Duodenal mucosa (tissue), 2 donors: ENCODE measurements around the gene NOL12.

Source experiments
- H3K27ac ChIP-seq: one replicate; pipeline ENCODE4 v1.7.0; 2013; ENCODE audit warnings: low read depth, low read length
- H3K27me3 ChIP-seq, 2 donors: one replicate each; pipeline ENCODE4 v1.7.0; 2013; ENCODE audit warnings: low read length in 2 of 2, control low read depth in 1 of 2; ENCODE audit not compliant: insufficient read depth in 2 of 2, control insufficient read depth in 1 of 2
- H3K36me3 ChIP-seq, 2 donors: one replicate each; pipeline ENCODE4 v1.7.0; 2013; ENCODE audit warnings: low read length in 2 of 2, control low read depth in 1 of 2; ENCODE audit not compliant: insufficient read depth in 2 of 2, control insufficient read depth in 1 of 2
- H3K4me1 ChIP-seq, 2 donors: one replicate each; pipeline ENCODE4 v1.7.0; 2013; ENCODE audit warnings: low read length in 2 of 2, control low read depth in 1 of 2; ENCODE audit not compliant: insufficient read depth in 2 of 2, control insufficient read depth in 1 of 2
- H3K4me3 ChIP-seq, 2 donors: one replicate each; pipeline ENCODE4 v1.7.0; 2013; ENCODE audit warnings: low read length in 2 of 2, low read depth in 1 of 2
- H3K9ac ChIP-seq, 2 donors: one replicate each; pipeline ENCODE4 v1.7.0; 2013; ENCODE audit warnings: low read length in 2 of 2, low read depth in 1 of 2
- H3K9me3 ChIP-seq, 2 donors: one replicate each; pipeline ENCODE4 v1.7.0; 2013; ENCODE audit warnings: low read length in 2 of 2, control low read depth in 1 of 2; ENCODE audit not compliant: control insufficient read depth in 1 of 2

The NOL12 gene

GRCh38 chr22:37697538-37697835 is 11.3 kb downstream of the NOL12 start:
- no peak overlapping the region for H3K4me3 ChIP-seq
- H3K9me3 ChIP-seq, result no peaks in the 10 kb centered on the region
- H3K4me1 ChIP-seq, result peaks cover 5 to 6% of the 10 kb centered on the region in 2 donors
- no peak overlapping the region for H3K9ac ChIP-seq
- no peak overlapping the region for H3K27ac ChIP-seq
- H3K36me3 ChIP-seq, result peaks cover 8 to 25% of the 10 kb centered on the region in 2 donors
- H3K27me3 ChIP-seq, result no peaks in the 10 kb centered on the region

DNA sequence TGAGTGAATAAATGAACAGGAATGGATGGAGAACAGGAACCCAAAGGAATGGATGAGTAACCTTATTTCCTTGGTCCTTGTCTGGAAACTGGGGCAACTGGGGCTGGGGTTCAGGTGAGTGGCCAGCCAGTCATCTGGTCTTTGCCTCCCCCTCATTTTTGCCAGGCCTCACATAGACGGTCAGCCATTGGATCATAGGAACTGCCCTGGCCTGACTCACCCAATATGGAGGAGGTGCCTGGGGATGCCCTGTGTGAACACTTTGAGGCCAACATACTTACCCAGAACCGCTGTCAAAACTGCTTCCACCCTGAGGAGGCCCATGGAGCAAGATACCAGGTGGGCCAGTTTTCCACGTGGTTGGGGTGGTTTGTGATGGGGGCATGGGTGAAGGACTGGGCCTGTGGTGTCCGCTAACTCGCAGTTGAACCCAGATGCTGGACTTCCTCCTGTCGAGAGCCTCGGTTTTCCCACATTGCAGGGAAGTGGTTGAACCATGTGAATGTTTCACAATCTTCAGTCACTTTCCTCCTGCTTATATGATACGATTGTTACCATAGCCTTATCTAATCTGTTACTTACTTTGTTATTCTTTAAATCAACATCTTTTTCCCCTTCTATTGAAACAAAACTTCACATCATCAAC is 15.1 kb downstream of the NOL12 start:
- H3K27ac ChIP-seq, result no peak overlapping the region
- peaks cover 0 to under 1% of the 10 kb centered on the region in 2 donors for H3K4me1 ChIP-seq
- no peaks in the 10 kb centered on the region for H3K27me3 ChIP-seq
- no peaks in the 10 kb centered on the region for H3K9me3 ChIP-seq
- no peak overlapping the region for H3K9ac ChIP-seq
- H3K4me3 ChIP-seq, result no peak overlapping the region
- no peaks in the 10 kb centered on the region for H3K36me3 ChIP-seq

- no peak overlapping the region for H3K9ac ChIP-seq
- no peaks in the 10 kb centered on the region for H3K36me3 ChIP-seq
- H3K27ac ChIP-seq, result no peak overlapping the region
- no peaks in the 10 kb centered on the region for H3K27me3 ChIP-seq
- H3K4me1 ChIP-seq, result no peaks in the 10 kb centered on the region
- no peak overlapping the region for H3K4me3 ChIP-seq
- H3K9me3 ChIP-seq, result no peaks in the 10 kb centered on the region
Measured at GRCh38 chr22:37703906-37704305, 17.8 kb downstream of the NOL12 start.

DNA sequence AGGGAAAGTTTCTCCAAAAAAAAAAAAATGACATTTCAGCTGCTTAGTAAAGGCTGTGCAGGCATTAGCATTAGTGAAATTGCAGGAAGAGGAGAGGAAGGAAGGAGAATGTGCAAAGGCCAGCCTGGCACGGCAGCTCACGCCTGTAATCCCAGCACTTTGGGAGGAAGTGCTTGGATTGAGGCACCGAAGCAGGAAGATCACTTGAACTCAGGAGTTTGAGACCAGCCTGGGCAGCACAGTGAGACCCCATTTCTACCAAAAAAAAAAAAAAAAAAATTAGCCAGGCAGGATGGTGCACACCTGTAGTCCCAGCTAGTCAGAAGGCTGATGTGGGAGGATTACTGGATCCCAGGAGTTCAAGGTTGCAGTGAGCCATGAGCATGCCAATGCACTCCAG is 18.5 kb downstream of the NOL12 start:
- no peaks in the 10 kb centered on the region for H3K27me3 ChIP-seq
- no peak overlapping the region for H3K9ac ChIP-seq
- no peaks in the 10 kb centered on the region for H3K36me3 ChIP-seq
- no peak overlapping the region for H3K27ac ChIP-seq
- no peak overlapping the region for H3K4me3 ChIP-seq
- no peaks in the 10 kb centered on the region for H3K4me1 ChIP-seq
- H3K9me3 ChIP-seq, result no peaks in the 10 kb centered on the region

GRCh38 chr22:37705205-37705604 is 19.1 kb downstream of the NOL12 start:
- Histone ChIP-seq H3K36me3 (no peaks in the 10 kb centered on the region), H3K9ac (no peak overlapping the region), H3K27ac (no peak overlapping the region), H3K9me3 (no peaks in the 10 kb centered on the region), H3K27me3 (no peaks in the 10 kb centered on the region), H3K4me1 (no peaks in the 10 kb centered on the region), H3K4me3 (no peak overlapping the region)

- H3K9ac ChIP-seq, result no peak overlapping the region
- no peak overlapping the region for H3K4me3 ChIP-seq
- no peaks in the 10 kb centered on the region for H3K4me1 ChIP-seq
- H3K27ac ChIP-seq, result no peak overlapping the region
- H3K27me3 ChIP-seq, result no peaks in the 10 kb centered on the region
- no peaks in the 10 kb centered on the region for H3K9me3 ChIP-seq
- no peaks in the 10 kb centered on the region for H3K36me3 ChIP-seq
Measured at GRCh38 chr22:37708580-37709444, 22.7 kb downstream of the NOL12 start.

- Histone ChIP-seq H3K9me3 (no peaks in the 10 kb centered on the region), H3K4me1 (no peaks in the 10 kb centered on the region), H3K27ac (no peak overlapping the region), H3K36me3 (no peaks in the 10 kb centered on the region), H3K27me3 (no peaks in the 10 kb centered on the region), H3K4me3 (no peak overlapping the region), H3K9ac (no peak overlapping the region)
Measured at GRCh38 chr22:37709445-37709765, 23.3 kb downstream of the NOL12 start.

DNA sequence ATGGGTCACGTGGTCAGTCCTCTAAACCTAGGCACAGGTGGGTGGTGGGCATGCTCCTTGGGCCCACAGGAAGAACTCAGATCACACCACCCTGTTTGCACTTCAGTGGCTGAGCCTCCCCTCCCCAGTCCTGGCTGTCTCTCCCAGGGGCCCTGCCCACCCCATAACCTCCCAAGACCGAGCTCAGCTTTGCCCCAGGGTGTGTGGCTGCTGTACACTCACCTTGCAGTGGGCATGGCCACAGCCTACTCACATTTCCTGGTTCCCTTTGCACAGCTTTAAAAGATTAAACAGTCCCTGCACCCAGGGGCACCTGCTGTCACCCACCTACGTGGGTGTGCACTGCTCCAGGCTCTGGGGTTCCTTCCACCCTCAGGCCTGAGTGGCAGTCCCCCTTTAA is 24.5 kb downstream of the NOL12 start:
- Histone ChIP-seq H3K9me3 (no peaks in the 10 kb centered on the region), H3K4me1 (no peaks in the 10 kb centered on the region), H3K27me3 (no peaks in the 10 kb centered on the region)

GRCh38 chr22:37711490-37711889 is 25.3 kb downstream of the NOL12 start:
- no peak overlapping the region for H3K27ac ChIP-seq
- H3K36me3 ChIP-seq, result no peaks in the 10 kb centered on the region
- H3K4me1 ChIP-seq, result no peaks in the 10 kb centered on the region
- H3K27me3 ChIP-seq, result no peaks in the 10 kb centered on the region
- no peak overlapping the region for H3K9ac ChIP-seq
- no peaks in the 10 kb centered on the region for H3K9me3 ChIP-seq
- H3K4me3 ChIP-seq, result no peak overlapping the region

More for the DNA sequence above, 24.5 kb downstream of the NOL12 start:
- no peak overlapping the region for H3K4me3 ChIP-seq
- no peaks in the 10 kb centered on the region for H3K36me3 ChIP-seq
- H3K9ac ChIP-seq, result no peak overlapping the region
- H3K27ac ChIP-seq, result no peak overlapping the region

GRCh38 chr22:37713761-37714160 is 27.6 kb downstream of the NOL12 start:
- no peaks in the 10 kb centered on the region for H3K9me3 ChIP-seq
- H3K36me3 ChIP-seq, result no peaks in the 10 kb centered on the region
- H3K4me1 ChIP-seq, result no peaks in the 10 kb centered on the region
- H3K4me3 ChIP-seq, result no peak overlapping the region
- no peak overlapping the region for H3K27ac ChIP-seq
- H3K27me3 ChIP-seq, result no peaks in the 10 kb centered on the region
- H3K9ac ChIP-seq, result no peak overlapping the region
